K562 (cell line): Measurements from ENCODE around the gene THBS1. TPM values are rescaled to one million over a fixed set of nuclear protein-coding genes. Genes with fewer than 3 reads are reported as not detected.

ENCODE experiments used
- ATAC-seq: fragments of 200-7000 bp; cut with Tn5 transposase; 3 replicates; pipeline ENCODE4 v1.9.1; 2020; ENCODE audit warnings: moderate library complexity
- BruUV-seq: library from RNA; stranded (reverse); fragments of 400-500 nt; replicated peaks from 2 replicates; lab custom pipeline; 2021; lab: Mats Ljungman, UMichigan
- CTCF ChIA-PET: fragments of 300-600 bp; formaldehyde crosslinking; extraction: SDS; loops from one replicate; lab custom pipeline; 2021; ENCODE audit warnings: low intra/inter-chr PET ratio; lab: Yijun Ruan, JAX
- POLR2A ChIA-PET: fragments of 300-600, 350-650 bp; sonication (Branson Sonifier 250); formaldehyde crosslinking; extraction: SDS; loops from one replicate; lab custom pipeline; 2021; ENCODE audit warnings: antibody characterized with exemption, inconsistent platforms; lab: Yijun Ruan, JAX
- DNase-seq, 4 experiments: peaks; one replicate each; pipeline versions ENCODE4 v3.0.0 to v3.0.0-alpha.2; 2011 to 2018; ENCODE audit warnings: low spot score in 3 of 4, mixed read lengths in 3 of 4; ENCODE audit errors: extremely low read depth in 1 of 4
- FAIRE-seq: peaks from 2 replicates; lab custom pipeline; 2011; peaks lifted over from hg19 to GRCh38; lab: Jason Lieb, UNC
- H2AFZ ChIP-seq: 2 replicates; pipeline ENCODE4 v1.6.0; 2011; ENCODE audit warnings: low read depth, low read length, control low read depth, inconsistent platforms
- H3K27ac ChIP-seq: fragments of 200-600 bp; 3 replicates; pipeline ENCODE4 v1.8.0; 2011; ENCODE audit warnings: low read depth, mild to moderate bottlenecking, control low read depth, inconsistent platforms, low read length, moderate library complexity, mixed read lengths; ENCODE audit errors: extremely low read depth
- H3K27me3 ChIP-seq, 2 experiments: fragments of 300-600 bp in 1 of 2; 2 replicates in 1 of 2; 3 replicates in 1 of 2; pipeline versions ENCODE4 v1.6.0 to v1.8.0; 2011; ENCODE audit warnings: inconsistent platforms in 2 of 2, low read length in 2 of 2, mild to moderate bottlenecking in 1 of 2, mixed read lengths in 1 of 2, moderate library complexity in 1 of 2; ENCODE audit not compliant: control insufficient read depth in 2 of 2, insufficient read depth in 2 of 2
- H3K36me3 ChIP-seq: fragments of 300-600 bp; 3 replicates; pipeline ENCODE4 v1.8.0; 2011; ENCODE audit warnings: mild to moderate bottlenecking, low read length, inconsistent platforms; ENCODE audit not compliant: control insufficient read depth, insufficient read depth
- H3K4me1 ChIP-seq, 2 experiments: fragments of 200-600 bp in 1 of 2; replicated peaks in 1 of 2; 2 replicates in 1 of 2; 3 replicates in 1 of 2; pipeline versions ENCODE4 v1.5.1 to v1.8.0; 2011; ENCODE audit warnings: inconsistent platforms in 2 of 2, low read length in 2 of 2, mild to moderate bottlenecking in 1 of 2, mixed read lengths in 1 of 2, moderate library complexity in 1 of 2; ENCODE audit not compliant: control insufficient read depth in 2 of 2, insufficient read depth in 2 of 2
- H3K4me2 ChIP-seq: 2 replicates; pipeline ENCODE4 v1.6.1; 2011; ENCODE audit warnings: low read length, control low read depth, inconsistent platforms, mixed read lengths; ENCODE audit not compliant: insufficient read depth
- H3K4me3 ChIP-seq: fragments of 200-600 bp; sonication (generic), shearing (Covaris generic); 2 replicates; pipeline ENCODE4 v1.5.1; 2016; ENCODE audit warnings: control low read depth, inconsistent platforms
- H3K79me2 ChIP-seq: fragments of 200-600 bp; 3 replicates; pipeline ENCODE4 v1.8.0; 2011; ENCODE audit warnings: low read length, inconsistent platforms; ENCODE audit not compliant: control insufficient read depth, insufficient read depth
- H3K9ac ChIP-seq, 2 experiments: 2 replicates each; pipeline versions ENCODE4 v1.6.0 to v1.6.1; 2011; ENCODE audit warnings: low read depth in 2 of 2, low read length in 2 of 2, control low read depth in 1 of 2, inconsistent platforms in 1 of 2, mild to moderate bottlenecking in 1 of 2, mixed read lengths in 1 of 2; ENCODE audit not compliant: insufficient read depth in 1 of 2
- H3K9me1 ChIP-seq: one replicate; pipeline ENCODE4 v1.6.0; 2011; ENCODE audit warnings: inconsistent platforms, mild to moderate bottlenecking, low read length, moderate library complexity; ENCODE audit not compliant: control insufficient read depth, insufficient read depth
- H3K9me3 ChIP-seq: replicated peaks from 2 replicates; pipeline ENCODE4 v1.5.1; 2011; ENCODE audit warnings: low read depth, low read length, inconsistent platforms; ENCODE audit not compliant: control insufficient read depth, insufficient read depth
- H4K20me1 ChIP-seq: replicated peaks from 2 replicates; pipeline ENCODE4 v1.6.1; 2011; ENCODE audit warnings: low read length, inconsistent platforms, mixed read lengths; ENCODE audit not compliant: control insufficient read depth, insufficient read depth
- CEBPB ChIP-seq: fragments of 450-650 bp; IDR thresholded peaks from 2 replicates; pipeline ENCODE4 v1.6.1; 2016; ENCODE audit warnings: missing genetic modification characterization, missing compliant biosample characterization
- FOXP4 ChIP-seq: sonication (generic); formaldehyde crosslinking; IDR thresholded peaks from 2 replicates; pipeline ENCODE4 v1.8.0; 2022; ENCODE audit warnings: mild to moderate bottlenecking, missing genetic modification reagents, borderline replicate concordance
- NR2C2 ChIP-seq, 2 experiments: fragments of 200-800 bp in 1 of 2; sonication (Bioruptor generic) in 1 of 2; sonication (generic) in 1 of 2; formaldehyde crosslinking in 1 of 2; IDR thresholded peaks; 2 replicates each; pipeline versions ENCODE4 v1.6.1 to v1.8.0; 2016 to 2022; ENCODE audit warnings: mild to moderate bottlenecking in 1 of 2, missing compliant biosample characterization in 1 of 2, missing genetic modification characterization in 1 of 2, missing genetic modification reagents in 1 of 2
- SOX6 ChIP-seq: fragments of 450-650 bp; IDR thresholded peaks from 2 replicates; pipeline ENCODE4 v1.6.1; 2014; ENCODE audit warnings: mild to moderate bottlenecking
- TRIM28 ChIP-seq: fragments of 450-650 bp; IDR thresholded peaks from 2 replicates; pipeline ENCODE4 v1.6.1; 2017
- WGBS: fragments of 100-300 bp; shearing (Covaris generic); methylation state at CpG from one replicate; pipeline ENCODE4 v1.1.6; 2016; ENCODE audit warnings: low coverage, mixed read lengths; ENCODE audit not compliant: insufficient coverage; ENCODE audit errors: missing lambda C conversion rate; 5-methylcytosine and 5-hydroxymethylcytosine counted together
- in situ Hi-C: fragments of 300-500 bp; cut with MboI; formaldehyde crosslinking; loops from 4 replicates; pipeline ENCODE4 v1.15.0; 2018; ENCODE audit warnings: inconsistent platforms, mixed read lengths
- intact Hi-C: fragments of 100-400 bp; cut with micrococcal nuclease; formaldehyde crosslinking; loops from 2 replicates; pipeline ENCODE4 v1.14.2; 2022
- polyA plus RNA-seq, 8 experiments: library from polyadenylated mRNA; depleted of rRNA in 4 of 8; stranded (reverse) in 5 of 8; unstranded in 3 of 8; fragments of >200 nt; fragmentation: Nextera tagmentation in 2 of 8; fragmentation: Illumina TruSeq in 1 of 8; extraction: Ambion mirVana in 2 of 8; extraction: Trizol in 1 of 8; gene quantifications; 2 replicates each; pipeline versions ENCODE4 v1.2.1 to v1.2.3, GENCODE V29; 2011 to 2014; ENCODE audit warnings: inconsistent platforms in 1 of 8, missing spikeins in 1 of 8
- total RNA-seq, 7 experiments: library from RNA; depleted of rRNA in 6 of 7; stranded (reverse); fragments of >200 nt in 6 of 7; fragmentation: Illumina TruSeq in 2 of 7; extraction: Trizol in 2 of 7; gene quantifications; 2 replicates each; pipeline versions ENCODE4 v1.2.1 to v1.2.3, GENCODE V29; 2011 to 2021; ENCODE audit warnings: low replicate concordance in 1 of 7
- TF ChIP-seq, protein P1 (sequence below), 2 experiments: fragments of 150-350 bp in 1 of 2; IDR thresholded peaks; 2 replicates each; pipeline ENCODE4 v1.6.1; 2012 to 2016; ENCODE audit warnings: low read depth in 2 of 2, low read length in 2 of 2, mild to moderate bottlenecking in 1 of 2, moderate library complexity in 1 of 2
- TF ChIP-seq, protein P2 (sequence below): sonication (generic); formaldehyde crosslinking; IDR thresholded peaks from 2 replicates; pipeline ENCODE4 v1.4.0; 2020; ENCODE audit warnings: mild to moderate bottlenecking, missing genetic modification reagents

THBS1 gene
- total and polyA plus RNA-seq, 9 of the 15 experiments (the other 6 are each of a cell fraction or from before 2014, with no cell fraction given): 0.04 to 1.3 (median 0.40) TPM

DNA sequence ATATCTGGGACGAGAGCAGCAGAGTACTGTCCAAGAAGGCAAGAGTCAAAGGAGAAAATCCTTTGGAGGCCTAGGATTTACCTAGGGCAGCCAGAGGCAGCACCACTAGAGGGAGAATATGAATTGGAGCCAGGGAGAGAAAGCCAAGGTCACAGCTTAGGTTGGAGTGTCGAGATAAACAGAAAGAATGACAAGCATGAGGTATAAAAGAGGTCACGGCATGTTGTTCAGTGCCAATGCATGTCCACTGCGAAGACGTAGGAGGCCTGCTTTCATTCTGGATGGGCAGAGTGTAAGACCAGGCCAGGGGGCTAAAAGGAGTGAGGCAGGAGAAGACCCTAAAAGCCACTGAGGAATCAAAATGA lies 47.2 kb downstream of the THBS1 start (continued):
- no peak for TF ChIP-seq CEBPB (tag)
- TF ChIP-seq, all 486 proteins: peak for 0

GRCh38 chr15:39628546-39629257 lies 47.8 kb downstream of the THBS1 start:
- Histone ChIP-seq H3K27ac (no peak overlapping the region), H3K36me3 (no peaks in the 10 kb centered on the region), H4K20me1 (no peaks in the 10 kb centered on the region), H3K9me1 (no peaks in the 10 kb centered on the region), H3K79me2 (no peaks in the 10 kb centered on the region), H3K4me1 (no peaks in the 10 kb centered on the region), H3K9ac (no peak overlapping the region), H3K9me3 (no peaks in the 10 kb centered on the region), H2AFZ (no peak overlapping the region), H3K4me3 (no peak overlapping the region), H3K4me2 (no peak overlapping the region), H3K27me3 (peaks cover 3 to 28% of the 10 kb centered on the region in 2 experiments; a peak in 4 of 5 replicates)
- WGBS: 3% methylated on average over 9 of the region's 9 CpGs
- intact Hi-C loops: no loop called here
- ATAC-seq: no peak
- BruUV-seq: no TSS peak
- no peak for FAIRE-seq
- in situ Hi-C loops: no loop called here
- POLR2A ChIA-PET: interaction anchor here (1.0 kb wide), 1 partner anchor 12 kb away, joined by 3 read pairs; no protein-coding TSS in a partner anchor
- CTCF ChIA-PET: no interaction called here
- no peak for DNase-seq
- no peak for TF ChIP-seq NR2C2 (CRISPR knock-in tag; IDR thresholded peaks at IDR 0.05)
- no peak for TF ChIP-seq NR2C2 (tag; IDR thresholded peaks at IDR 0.05)
- TF ChIP-seq SOX6: no peak
- no peak for TF ChIP-seq TRIM28
- TF ChIP-seq FOXP4 (CRISPR knock-in tag): no peak
- TF ChIP-seq, protein P1, sequence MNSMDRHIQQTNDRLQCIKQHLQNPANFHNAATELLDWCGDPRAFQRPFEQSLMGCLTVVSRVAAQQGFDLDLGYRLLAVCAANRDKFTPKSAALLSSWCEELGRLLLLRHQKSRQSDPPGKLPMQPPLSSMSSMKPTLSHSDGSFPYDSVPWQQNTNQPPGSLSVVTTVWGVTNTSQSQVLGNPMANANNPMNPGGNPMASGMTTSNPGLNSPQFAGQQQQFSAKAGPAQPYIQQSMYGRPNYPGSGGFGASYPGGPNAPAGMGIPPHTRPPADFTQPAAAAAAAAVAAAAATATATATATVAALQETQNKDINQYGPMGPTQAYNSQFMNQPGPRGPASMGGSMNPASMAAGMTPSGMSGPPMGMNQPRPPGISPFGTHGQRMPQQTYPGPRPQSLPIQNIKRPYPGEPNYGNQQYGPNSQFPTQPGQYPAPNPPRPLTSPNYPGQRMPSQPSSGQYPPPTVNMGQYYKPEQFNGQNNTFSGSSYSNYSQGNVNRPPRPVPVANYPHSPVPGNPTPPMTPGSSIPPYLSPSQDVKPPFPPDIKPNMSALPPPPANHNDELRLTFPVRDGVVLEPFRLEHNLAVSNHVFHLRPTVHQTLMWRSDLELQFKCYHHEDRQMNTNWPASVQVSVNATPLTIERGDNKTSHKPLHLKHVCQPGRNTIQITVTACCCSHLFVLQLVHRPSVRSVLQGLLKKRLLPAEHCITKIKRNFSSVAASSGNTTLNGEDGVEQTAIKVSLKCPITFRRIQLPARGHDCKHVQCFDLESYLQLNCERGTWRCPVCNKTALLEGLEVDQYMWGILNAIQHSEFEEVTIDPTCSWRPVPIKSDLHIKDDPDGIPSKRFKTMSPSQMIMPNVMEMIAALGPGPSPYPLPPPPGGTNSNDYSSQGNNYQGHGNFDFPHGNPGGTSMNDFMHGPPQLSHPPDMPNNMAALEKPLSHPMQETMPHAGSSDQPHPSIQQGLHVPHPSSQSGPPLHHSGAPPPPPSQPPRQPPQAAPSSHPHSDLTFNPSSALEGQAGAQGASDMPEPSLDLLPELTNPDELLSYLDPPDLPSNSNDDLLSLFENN (IDR thresholded peaks at IDR 0.05; ENCODE audit: low read depth in 2 of 2, low read length in 2 of 2): no peak
- TF ChIP-seq, protein P2, sequence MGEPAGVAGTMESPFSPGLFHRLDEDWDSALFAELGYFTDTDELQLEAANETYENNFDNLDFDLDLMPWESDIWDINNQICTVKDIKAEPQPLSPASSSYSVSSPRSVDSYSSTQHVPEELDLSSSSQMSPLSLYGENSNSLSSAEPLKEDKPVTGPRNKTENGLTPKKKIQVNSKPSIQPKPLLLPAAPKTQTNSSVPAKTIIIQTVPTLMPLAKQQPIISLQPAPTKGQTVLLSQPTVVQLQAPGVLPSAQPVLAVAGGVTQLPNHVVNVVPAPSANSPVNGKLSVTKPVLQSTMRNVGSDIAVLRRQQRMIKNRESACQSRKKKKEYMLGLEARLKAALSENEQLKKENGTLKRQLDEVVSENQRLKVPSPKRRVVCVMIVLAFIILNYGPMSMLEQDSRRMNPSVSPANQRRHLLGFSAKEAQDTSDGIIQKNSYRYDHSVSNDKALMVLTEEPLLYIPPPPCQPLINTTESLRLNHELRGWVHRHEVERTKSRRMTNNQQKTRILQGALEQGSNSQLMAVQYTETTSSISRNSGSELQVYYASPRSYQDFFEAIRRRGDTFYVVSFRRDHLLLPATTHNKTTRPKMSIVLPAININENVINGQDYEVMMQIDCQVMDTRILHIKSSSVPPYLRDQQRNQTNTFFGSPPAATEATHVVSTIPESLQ (CRISPR knock-in tag): no peak
